SH-SY5Y (cell line): ENCODE results near the gene FAM32A.

Experiments used
- GATA2 ChIP-seq: IDR thresholded peaks from 2 replicates; pipeline ENCODE4 v1.6.1; 2011; ENCODE audit warnings: mild to moderate bottlenecking, low read depth, low read length
- GATA3 ChIP-seq: IDR thresholded peaks from 2 replicates; pipeline ENCODE4 v1.6.1; 2011; ENCODE audit warnings: low read depth, mild to moderate bottlenecking, low read length, moderate library complexity

GRCh38 chr19:16229322-16229641, 44.1 kb downstream of the FAM32A start:
- TF ChIP-seq GATA2 (no peak), GATA3 (no peak)
